Stimulated activated CD4-positive, alpha-beta T cell treated with anti-CD3 and anti-CD28 coated beads, Interleukin-4, amount 100 ng/mL, for 4 hours (primary cell): ENCODE results near the gene BAIAP2.

Experiments used
- DNase-seq, 2 experiments: peaks; one replicate each; pipeline ENCODE4 v3.0.0-alpha.2; 2020

BAIAP2 gene

GRCh38 chr17:81037798-81038733, 3.1 kb downstream of the BAIAP2 start:
- DNase-seq, result no peak

- DNase-seq, result no peak
Observed at GRCh38 chr17:81039096-81039495, 4.1 kb downstream of the BAIAP2 start.

GRCh38 chr17:81039854-81040758, 5.2 kb downstream of the BAIAP2 start:
- no peak for DNase-seq

DNA sequence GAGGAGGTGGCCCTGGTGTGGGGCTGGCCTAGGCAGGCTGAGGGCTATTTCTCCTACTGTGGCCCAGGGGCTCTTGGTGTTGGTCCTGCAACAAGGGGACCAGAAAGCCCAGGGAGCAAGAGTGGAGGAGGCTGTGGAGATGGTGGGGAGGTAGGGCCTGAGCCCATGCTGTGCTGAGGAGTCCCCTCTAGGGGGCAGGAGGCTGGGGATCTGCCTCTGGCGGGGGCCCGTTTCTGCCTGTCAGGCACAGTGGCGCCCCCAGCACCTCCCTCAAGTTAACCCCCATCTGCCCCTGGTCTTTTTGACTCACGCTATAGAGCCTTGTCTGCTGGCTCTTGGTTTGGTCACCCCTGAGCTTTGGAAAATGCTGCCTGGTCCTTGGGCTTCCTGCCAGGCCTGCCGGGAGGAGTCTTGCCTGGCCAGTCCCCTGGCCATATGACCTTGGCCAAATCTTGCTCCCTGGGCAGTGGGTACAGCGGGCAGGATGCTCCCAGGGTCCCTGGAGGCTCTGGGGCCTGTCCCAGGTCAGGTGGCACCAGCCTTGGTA, 5.9 kb downstream of the BAIAP2 start:
- no peak for DNase-seq

GRCh38 chr17:81042606-81043005, 7.7 kb downstream of the BAIAP2 start:
- no peak for DNase-seq

GRCh38 chr17:81043319-81043724, 8.4 kb downstream of the BAIAP2 start:
- no peak for DNase-seq

GRCh38 chr17:81043725-81044427, 8.9 kb downstream of the BAIAP2 start:
- no peak for DNase-seq

GRCh38 chr17:81044428-81044763, 9.4 kb downstream of the BAIAP2 start:
- no peak for DNase-seq

- DNase-seq, result no peak
Observed at GRCh38 chr17:81044764-81045589, 10.0 kb downstream of the BAIAP2 start.

- no peak for DNase-seq
Observed at GRCh38 chr17:81045590-81046095, 10.7 kb downstream of the BAIAP2 start.

- DNase-seq, result no peak
Observed at GRCh38 chr17:81046132-81046769, 11.3 kb downstream of the BAIAP2 start.

GRCh38 chr17:81046770-81047359, 11.9 kb downstream of the BAIAP2 start:
- no peak for DNase-seq

- DNase-seq, result no peak
Observed at GRCh38 chr17:81048827-81049371, 13.9 kb downstream of the BAIAP2 start.

DNA sequence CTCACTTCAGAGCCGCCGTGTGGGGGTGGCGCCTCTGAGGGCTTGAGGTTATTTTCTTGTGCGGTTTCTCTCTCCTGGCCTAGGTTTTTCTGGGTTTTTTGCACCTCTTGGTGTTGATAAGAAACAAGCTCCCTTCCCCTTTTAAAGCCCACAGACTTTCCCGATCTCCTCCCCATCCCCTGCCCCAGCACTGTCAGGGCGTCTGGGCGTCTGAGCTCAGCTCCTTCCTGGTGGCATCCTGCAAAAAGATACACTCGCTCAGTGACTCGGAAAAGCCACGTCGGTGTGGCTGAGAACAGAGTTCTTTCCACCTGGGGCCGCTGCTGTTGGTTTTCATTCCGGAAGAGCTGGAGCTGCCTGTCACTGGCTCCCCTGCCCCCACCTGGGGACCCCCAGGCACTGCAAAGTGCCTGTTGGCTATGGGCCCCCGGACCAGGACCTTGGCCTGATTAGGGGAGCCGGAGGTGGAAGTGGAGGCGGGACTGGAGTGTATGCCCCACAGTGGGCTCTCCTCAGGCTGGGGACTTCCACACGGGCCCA, 14.5 kb downstream of the BAIAP2 start:
- no peak for DNase-seq

DNA sequence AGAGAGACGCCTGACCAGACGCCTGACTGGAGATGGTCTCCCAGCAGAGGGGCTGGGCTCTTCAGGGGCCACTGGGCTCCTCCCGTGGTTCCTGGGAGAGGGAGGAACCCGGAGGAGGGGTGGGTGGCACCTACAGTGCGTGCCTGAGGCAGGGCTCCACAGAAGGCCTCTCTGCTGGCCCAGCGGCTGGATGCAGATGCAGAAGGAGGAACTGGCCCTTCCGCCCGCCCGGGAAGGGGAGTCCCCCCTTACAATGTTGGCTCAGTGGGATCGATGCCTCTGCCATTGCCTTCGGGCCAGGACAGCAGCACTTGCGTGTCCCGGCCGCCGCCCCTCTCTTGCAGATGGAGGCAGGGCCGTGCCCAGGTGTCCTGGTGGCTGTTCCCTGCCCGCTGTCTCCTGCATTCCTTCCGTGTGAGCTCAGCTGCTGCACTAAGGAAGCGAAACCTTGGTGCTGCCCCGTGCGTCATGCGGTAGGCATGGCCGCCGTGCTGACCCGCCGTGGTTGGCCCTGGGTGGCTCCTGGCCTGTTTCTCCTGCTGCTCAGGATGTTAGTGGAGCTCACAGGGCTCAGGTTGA, 15.1 kb downstream of the BAIAP2 start:
- no peak for DNase-seq

DNA sequence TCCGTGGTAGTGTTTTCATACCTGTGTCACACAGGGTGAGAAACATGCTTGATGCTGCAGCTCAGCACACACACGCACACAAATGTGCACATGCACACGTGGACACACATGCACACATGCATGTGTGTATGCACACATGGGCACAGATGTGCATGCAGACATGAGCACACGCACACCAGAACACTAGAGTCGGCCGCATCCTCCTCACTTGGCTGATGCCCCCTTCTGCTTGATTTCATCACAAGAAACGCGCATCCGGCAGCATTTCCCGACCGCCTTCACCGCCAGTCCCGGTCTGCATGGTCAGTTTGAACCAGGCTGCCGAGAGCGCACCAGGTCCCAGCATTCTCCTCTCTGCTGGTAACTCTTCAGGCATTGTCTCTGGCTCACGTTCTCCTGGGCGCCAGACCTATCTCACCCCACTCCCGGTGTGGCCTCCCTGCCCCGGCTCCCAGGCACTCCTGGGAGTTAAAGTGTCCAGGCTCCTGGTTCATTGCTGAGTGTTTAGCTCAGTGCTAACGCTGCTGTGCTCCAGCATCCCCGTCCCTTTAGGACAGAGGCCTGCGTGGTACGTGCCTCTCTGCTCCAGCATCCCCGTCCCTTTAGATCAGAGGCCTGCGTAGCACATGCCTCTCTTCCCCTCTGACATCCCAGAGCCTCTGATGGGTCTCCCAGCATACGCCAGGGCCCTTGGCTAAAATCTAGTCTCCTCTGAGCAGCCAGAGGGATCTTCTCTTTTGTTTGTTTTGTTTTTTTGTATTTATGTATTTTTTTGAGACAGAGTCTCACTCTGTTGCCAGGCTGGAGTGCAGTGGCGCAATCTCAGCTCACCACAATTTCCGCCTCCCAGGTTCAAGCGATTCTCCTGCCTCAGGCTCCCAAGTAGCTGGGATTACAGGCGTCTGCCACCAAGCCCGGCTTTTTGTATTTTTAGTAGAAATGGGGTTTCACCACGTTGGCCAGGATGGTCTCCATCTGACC, 16.0 kb downstream of the BAIAP2 start:
- no peak for DNase-seq

GRCh38 chr17:81052199-81052997, 17.4 kb downstream of the BAIAP2 start:
- DNase-seq, result no peak
